ENCODE measurements around the gene MNT.

Gene MNT

DNA sequence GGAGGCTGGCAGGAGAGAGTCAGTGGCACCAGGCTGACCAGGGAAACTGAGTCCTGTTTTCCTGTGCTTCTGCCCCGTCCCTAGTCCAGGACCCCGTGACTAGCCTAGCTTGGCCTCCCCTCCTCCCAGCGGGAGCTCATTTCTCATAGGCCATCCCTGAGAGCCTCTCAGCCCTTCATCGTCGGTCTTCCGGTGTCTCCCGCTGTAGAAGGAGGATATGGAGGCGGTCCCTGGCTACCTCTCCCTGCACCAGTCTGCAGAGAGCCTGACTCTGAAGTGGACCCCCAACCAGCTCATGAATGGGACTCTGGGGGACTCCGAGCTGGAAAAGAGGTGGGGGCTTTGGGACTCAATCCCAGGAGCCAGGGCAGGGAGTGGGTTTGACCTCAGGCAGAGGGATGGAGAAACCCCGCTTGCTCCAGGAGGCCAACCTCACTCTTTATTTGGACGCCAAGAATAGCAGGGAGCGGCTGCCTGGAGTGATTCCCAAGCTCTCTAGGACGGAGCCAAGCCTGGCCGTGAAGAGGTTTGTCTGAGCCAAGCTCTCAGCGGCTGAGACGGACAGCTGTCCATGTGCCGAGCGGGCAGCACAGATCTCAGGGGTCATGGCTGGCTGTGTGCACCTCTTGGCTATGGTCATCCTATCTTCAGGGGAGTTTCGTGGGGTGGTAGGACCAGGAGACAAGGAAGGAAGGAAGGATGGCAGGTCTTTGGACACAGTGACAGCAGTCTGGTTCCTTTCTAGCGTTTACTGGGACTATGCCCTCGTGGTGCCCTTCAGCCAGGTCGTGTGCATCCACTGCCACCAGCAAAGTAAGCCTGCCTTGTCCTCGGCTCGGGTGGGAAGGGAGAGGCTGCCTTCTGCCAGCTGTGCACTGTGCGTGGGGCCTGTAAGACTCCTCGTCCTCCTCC is 36.8 kb downstream of the MNT start:
- DNase-seq = no peak

DNA sequence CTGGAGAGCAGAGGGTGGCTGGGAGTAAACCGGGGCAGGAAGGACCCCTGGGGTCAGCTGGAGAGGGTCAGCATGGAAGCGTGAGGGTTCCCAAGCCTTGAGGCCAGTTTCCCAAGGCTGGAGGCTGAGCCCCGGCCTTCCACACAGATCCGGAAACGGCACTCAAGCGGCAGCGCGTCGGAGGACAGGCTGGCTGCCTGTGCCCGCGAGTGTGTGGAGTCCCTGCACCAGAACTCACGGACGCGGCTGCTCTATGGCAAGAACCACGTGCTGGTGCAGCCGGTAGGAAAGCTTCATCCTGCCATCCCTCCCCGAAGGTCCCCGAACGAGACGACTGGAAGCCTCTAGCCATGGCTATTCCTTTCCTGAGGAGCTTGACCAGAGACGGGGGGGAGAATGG is 37.5 kb downstream of the MNT start:
- no peak for DNase-seq

DNA sequence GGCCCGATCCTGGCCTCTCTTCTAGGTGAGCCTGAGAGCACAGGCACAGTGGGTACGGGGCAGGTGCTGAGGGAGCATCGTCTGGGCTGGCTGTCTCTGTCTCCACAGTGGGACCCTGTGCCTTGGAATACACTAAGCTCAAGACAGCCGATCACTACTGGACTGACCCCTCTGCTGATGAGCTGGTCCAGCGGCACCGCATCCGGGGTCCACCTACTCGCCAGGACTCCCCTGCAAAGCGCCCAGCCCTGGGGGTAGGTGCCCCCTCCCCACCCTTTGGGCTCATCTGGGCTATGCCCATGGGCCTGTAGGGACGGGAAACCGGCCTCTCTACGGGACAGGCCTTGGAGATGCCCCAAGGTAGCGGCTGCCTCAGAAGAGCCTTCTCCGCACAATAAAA is 38.0 kb downstream of the MNT start:
- no peak for DNase-seq

DNA sequence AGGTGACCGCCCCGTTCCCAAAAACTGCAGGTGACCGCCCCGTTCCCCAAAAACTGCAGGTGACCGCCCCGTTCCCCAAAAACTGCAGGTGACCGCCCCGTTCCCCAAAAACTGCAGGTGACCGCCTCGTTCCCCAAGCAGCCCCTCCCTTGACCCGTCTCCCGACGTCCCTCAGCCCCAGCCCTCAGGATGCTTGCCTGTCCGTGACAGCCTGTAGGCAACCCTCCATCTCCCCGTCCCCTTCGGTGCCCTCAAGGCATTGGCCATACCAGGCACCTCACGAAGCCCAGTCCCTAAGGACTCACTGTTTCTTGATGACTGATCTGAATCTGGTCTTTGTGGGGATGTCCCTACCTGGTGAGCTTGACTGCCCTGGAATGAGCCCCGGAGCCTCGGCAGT is 38.4 kb downstream of the MNT start:
- no peak for DNase-seq

DNA sequence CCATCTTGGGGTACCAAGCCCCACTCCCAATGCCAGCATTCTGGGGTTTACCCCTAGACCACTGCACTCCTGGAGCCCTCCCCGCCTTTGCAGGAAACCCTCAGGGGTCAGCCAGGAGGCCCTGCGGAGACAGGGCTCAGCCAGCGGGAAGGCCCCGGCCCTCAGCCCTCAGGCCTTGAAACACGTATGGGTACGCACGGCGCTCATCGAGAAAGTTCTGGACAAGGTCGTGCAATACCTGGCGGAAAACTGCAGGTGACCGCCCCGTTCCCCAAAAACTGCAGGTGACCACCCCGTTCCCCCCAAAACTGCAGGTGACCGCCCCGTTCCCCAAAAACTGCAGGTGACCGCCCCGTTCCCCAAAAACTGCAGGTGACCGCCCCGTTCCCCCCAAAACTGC is 38.8 kb downstream of the MNT start:
- DNase-seq = no peak

DNA sequence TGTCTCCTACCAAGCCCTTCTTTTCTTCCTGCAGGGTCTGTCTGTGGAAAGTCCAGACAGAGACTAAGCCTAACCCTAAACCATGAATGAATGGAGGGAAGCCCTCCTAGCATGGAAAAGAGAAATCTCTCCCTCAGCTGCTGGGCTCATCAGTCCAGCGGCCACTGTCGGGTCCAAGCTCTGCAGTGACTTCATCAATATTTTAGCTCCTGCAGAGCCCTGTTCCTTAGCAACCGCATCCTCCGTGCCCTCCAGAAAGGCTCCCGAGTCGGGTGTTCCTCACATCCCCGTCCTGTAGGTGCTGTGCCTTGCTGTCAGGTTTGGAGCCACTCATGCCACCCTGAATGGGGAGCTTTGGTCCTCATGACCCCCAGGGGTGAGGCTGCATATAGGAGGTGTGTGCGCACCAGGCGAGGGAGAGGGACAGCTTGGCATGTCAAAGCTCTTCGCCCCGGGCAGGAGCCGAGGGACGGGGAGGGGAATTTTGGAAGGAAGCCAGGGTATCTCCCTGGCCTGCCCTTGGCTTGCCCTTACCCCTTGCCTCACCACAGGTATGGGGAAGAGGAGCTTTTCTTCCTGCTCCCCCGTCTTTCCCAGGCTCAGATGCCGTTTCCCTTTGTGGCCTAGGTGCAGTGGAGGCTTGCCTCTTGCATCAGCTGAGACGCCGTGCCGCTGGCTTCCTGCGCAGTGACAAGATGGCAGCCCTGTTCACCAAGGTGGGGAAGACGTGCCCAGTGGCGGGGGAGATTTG is 39.7 kb downstream of the MNT start:
- DNase-seq = no peak

DNA sequence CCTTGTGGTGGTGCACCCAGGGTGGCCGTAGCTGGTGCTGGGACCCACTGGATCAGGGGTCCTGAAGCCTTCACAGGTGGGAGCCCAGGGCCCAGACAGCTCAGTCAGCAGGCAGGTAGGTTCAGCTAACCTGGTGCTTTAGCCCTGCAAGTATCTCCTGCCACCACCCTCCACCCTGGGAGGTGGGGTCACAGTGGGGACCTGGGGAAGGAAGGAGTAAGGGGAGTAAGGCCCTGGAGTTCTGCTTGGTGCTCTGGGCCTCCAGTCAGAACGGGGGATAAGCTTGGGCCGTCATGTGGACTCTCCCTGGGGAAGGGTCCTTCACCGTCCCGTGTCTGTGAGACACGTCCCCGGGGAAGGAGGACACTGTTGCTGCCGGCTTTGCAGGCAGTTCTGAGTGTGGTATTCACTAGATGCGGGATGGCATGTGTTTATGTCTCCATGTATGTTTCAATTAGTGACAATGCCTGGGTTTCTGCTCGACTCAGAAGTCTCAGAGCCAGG is 42.9 kb downstream of the MNT start:
- DNase-seq = no peak

DNA sequence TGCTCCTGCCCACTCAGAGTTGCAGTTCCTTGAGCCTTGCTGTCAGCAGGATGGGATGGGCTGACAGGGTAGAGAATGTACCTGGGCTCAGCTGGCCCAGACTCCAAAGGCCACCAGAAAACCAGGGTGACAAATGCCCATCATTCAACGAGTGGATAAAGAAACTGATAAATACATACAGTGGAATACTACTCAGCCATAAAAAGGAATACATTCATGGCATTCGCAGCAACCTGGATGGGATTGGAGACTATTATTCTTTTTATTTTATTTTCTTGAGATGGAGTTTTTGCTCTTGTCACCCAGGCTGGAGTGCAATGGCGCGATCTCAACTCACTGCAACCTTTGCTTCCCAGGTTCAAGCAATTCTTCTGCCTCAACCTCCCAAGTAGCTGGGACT is 43.6 kb downstream of the MNT start:
- no peak for DNase-seq

DNA sequence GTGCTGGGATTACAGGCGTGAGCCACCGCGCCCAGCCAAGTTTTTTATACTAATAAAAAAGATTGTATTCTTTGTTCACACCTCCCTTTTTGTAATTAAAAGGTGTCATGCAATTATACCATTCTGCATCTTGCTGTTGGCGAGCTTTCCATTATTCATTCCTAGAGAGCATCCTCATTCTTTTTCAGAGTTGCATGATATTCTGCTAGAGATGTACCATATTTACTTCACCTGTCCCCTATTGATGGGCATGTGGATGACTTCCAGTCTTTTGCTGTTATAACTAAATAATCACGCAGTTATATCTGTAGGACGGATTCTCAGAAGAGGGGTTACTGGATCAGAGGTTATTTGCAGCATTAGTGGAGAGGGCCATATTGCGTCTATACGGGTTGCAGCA is 46.5 kb downstream of the MNT start:
- DNase-seq = no peak

DNA sequence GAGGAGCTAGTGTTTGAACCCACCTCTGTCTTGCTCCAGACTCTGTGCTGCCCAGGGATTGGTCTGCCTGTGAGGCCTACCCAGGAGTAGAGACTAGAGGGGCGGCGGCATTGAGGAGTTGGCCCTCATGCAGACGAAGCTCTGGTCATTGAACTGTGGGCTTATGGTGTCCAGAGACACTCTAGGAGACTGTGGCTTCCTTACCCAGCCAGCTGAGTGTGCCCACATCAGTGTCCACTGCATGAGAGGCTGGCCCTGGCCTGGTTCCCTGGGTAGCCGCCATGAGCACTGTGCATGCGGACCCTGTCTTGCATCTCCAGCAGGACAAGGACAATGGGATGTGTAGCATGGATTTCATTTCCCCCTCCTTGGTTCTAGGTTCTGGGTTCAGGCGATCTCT is 49.6 kb downstream of the MNT start:
- DNase-seq = no peak

DNA sequence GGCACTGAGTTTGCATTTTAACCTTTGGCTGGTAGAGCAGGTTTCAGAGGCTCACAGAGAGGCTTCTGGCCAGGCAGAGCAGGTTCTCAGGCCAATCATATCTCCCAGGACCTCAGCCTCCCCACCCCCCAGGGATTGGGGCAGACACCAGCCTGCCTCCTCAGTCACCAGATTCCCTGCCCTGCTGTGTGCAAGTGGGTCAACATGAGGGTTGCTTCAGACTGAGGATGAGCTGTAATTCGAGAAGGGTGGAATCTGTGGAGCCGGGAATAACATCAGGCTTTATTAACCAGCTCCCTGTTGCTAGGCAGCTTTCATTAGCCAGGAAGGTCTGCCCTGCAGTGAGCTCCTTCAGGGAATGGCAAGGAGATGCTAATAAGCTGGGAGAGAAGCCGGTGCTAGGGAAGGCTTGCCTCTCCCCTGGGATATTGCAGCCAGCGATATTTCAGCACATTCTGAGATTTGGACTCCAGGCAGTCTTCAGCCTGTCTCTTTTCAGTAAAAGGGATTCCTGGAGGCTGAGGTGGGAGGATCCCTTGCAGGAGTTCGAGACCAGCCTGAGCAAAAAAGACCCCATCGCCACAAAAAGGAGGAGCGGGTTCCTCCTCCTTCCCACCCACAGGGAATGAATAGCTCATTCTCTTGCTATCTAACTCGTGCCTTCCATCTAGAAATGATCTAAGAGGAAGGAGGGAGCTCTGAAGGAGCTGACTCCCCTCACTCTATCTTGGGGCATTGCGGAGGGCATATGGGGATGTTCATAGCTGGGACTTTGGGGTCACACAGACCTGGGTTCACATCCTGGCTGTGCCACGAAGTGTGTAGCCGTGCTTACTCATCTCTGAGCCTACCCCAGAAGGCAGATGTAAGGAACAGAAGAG is 52.8 kb downstream of the MNT start:
- peak; percentile 50 for DNase-seq

DNA sequence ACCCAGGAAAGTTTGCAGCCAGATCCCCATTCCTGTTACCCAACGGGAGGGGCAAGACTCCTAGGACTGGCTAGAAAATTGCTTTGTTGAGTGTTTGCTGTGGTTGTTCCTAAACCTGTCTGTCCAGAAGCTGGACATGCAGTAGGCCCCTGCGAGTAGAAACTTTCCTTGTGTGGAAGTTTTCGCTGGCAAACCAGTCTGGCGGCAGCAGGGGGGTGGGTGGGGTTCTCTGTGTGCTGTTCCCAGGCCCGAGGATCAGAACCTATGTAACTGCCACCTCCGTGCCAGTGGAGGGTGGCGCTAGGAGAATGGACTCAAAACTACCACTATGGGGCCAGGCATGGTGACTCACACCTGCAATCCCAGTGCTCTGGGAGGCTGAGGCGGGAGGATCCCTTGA is 54.4 kb downstream of the MNT start:
- no peak for DNase-seq

DNA sequence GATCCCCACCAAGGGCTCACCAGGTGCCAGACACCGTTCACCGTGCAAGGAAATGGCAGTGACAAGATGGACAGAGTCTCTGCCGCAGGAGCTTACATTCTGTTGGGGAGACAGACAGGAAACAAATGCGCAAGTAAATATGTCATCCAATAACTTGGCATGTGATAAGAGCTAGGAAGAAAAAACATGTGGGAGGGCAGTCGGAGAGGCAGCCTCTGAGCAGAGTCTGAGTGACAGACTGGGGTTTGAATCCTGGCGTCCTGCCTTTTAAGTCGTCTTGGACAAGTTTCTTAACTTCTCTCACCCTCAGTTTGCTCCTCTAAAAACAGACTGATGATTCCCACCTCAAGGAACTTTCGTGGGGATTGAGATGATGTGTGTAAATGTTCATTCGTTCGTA is 56.3 kb downstream of the MNT start:
- DNase-seq = no peak

DNA sequence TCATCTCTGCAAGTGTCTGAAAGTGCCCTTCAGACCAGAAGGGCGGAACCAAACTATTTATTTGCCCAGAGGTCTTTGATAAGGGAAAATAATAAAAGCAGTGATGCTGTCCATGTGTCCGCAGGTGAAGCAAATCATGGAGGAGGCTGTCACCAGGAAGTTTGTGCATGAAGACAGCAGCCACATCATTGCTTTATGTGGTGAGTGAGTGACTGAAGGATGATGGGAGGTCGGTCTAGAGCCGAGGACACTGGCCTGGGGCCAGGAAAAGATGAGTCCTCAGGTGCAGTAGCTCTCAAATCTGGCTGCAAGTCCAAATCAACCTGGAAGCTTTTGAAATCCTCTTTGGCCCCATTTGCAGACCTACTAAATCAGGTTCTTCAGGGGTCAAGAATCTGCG is 57.4 kb downstream of the MNT start:
- DNase-seq = no peak

DNA sequence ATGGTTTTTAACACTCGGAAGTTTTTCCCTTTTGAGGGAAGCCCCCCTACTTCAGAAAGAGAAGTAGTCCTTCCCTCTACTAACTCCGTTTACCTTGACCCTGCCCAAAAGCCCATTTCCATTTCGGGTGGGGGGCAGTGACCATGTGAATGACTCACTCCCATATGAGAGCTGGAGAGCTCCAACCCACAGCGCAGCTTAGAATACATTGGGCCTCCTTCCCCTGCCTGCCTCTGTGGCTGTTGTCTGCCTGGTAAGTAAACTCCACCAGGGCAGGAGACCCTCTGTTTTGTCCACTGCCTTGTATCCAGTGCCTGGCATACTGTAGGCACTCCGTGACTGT is 62.6 kb downstream of the MNT start:
- DNase-seq = no peak

DNA sequence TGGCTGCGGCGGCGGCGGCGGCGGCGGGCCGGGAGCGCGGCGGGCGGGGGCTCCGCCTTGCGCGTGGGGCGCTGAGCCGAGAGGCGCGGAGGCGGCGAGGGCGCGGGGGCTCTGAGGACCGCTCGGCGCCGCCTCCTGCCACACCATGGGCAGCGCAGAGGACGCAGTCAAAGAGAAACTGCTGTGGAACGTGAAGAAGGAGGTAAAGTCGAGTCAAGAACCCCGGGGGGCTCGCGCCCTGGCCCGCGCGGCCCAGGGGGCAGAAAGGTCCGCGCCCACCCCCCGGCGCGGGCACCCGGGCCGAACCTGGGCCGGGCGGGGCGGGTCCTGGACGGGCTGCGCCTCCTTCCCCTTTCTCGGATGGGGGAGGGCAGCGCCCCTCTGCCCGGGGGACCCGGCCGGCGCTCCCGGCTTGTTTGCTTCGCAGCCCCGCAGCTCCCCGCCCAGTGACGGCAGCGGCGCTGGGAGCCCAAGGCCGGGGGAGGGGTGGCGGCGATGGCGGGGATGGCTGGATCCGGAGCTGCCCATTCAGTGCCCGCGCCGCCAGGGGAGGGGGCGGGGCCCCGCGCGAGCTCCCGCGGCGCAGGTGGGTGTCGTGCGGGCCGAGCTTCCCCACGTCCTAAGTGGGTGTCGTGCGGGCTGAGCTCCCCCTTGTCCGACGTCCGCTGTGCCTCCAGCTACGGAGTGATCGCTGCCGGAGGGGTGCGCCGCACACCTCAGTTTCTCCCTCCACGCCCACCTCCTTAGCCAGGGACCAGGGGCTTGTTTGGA is 63.1 kb downstream of the MNT start:
- peak; percentile 65 for DNase-seq

DNA sequence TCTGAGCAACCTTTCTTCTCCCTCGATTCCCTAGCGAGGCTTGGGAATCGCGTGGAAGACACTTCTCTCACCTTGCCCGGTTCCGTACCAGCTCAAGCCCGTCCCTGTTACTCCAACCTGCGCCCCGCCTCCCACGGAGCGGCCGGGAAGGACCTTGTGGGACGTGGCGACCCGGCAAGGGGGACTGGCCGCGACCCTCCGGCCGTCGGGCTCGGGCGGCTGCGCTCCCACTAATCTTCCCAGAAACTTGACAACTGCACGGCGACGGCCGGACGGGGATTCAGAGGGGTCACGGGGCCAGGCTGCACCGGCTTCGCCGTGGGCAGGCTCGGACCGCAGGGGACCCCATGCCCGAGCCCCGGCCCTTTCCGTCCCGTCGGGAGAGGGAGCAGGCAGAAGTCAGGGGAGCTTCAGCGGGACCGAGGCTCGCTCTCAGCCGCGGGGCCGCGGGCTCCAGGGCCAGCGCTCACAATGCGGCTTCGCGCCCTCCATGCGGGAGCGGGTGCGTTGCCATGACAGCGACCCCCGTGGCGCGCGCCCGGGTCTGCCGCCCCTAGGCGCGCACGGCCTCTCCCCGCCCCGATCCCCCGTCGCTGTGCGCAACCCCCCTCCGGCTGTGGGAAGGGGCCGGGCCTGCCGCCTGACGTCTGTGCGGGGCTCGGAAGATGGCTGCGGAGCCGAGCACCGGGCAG is 63.9 kb downstream of the MNT start, which contains the start of gene SGSM2:
Gene SGSM2, plus strand, starts transcription at position 650 of the 692 bp plus-strand sequence. CDS start 188 bp downstream, outside the sequence.
- peak; percentile 79 for DNase-seq

DNA sequence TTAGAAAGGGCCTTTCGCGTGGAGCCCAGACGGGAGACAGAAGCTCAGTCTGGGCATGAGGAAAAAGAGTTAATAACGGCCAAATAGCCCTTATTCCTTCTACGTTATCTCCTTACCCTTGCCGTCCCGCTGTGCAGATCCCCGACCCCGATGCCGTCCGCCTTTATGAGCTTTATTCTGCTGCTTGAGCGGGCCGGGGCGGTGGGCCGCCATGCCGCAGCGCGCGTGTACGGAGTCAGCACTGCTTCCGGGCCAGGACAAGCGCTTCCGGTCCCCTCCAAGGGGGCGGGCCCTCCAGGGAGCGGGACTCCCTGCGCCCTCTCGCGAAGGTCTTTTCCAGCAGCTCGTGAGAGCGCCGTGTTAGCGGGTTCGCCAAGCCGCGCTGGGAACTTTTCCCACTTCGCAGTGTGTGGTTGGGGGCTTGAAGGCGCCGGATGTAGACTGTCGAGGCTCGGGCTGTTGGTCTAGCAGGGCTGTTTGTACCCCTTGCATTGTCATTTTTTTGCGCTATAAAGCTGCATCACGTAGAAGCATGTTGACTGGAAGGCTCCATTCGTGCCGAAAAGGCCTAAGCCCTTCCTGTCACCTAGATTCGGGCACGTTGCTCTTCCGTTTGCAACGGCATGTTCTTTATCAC is 64.5 kb downstream of the MNT start, which contains the start of gene TSR1:
Gene TSR1, minus strand, starts transcription at position 243 of the 637 bp plus-strand sequence. Its CDS starts 30 bp downstream, at position 213.
- peak; percentile 82 for DNase-seq

DNA sequence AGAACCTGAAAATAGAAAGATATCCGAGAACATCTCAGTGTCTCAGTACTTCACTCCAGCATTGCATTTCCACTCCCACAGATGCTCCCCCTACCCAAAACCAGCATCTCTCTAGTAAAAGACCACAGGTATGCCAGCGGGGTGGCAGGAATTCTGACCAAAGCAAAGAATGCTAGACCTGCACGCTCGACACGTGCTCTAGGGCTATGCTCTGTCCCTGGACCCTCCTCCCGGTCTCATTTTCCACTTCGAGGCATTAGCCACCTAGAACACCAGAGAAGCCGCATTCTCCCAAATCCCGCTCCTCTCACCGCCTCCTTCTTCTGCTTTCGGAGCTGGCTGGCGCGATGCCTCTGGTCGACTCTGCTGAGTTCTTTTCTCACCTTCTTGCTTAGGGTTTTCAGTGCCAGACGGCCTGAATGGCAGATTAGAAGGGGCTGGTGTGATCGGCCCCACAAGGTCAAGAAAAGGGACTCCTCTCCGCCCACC is 65.1 kb downstream of the MNT start:
- no peak for DNase-seq
